ENCODE data around the gene AUTS2.
"Not testable (repeated sequence)": the region's sequence is repeated elsewhere in the genome, so short reads cannot be mapped to it uniquely, and the experiment has no call there.

The AUTS2 gene

DNA sequence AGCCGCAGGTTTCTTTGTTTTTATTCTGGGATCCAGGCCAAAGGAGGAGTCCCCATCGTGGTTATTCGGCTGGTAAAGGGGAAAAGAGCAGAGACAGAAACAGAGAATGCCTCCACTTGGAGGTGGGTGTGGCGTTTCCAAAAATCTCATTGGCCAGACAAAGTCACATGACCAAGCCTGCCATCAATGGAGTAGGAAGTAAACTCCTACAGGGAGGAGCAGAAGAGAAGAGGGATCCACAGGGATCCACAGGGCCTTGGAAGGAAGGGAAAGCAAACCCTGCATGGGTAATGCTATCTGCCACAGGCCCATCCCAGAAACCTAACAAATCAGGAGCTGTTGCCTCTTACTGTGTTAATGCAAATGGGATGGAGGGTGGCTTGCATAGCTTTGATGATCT lies 1107.9 kb downstream of the AUTS2 start:
- DNase-seq (ENCODE audit: low read depth, low spot score) = no peak

DNA sequence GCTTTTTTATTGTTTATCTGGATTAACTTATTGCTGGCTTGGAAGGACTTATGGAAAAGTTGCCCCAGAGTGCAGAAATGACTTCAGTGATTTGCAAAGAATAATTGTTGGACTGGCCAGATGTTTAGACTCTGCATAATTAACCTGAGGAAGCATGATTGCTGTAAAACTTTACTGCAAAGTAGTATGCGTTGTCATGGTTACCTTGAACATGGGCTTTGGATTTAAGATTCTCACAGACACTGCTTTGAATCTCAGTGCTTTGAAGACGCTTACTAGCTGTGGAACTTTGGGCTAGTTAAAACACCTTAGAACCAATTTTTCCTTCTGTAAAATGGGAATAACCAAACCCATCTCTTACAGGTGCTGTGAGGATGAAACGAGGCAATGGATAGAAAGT lies 1108.4 kb downstream of the AUTS2 start:
- DNase-seq (ENCODE audit: low read depth, low spot score) = no peak

DNA sequence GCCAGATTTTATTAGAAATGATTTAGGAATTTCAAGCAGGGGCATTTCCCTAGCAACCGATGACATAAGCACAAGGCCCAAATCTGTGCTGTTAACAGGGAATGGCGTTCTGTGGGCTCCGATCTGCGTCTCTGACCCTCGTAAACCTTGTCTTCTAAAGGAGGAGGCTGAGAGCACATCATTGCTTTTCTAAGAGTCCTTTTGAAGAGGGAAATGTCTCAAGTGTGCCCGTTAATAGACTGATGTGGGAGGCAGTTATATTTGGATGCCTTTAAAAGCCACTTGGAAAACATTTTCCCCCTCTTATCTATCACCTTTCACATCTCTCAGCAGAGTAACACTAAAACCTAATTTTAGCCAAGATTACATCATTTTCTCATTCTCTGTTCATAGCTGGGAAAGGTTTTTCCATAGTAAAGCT lies 1109.6 kb downstream of the AUTS2 start:
- no peak for DNase-seq (ENCODE audit: low read depth, low spot score)

DNA sequence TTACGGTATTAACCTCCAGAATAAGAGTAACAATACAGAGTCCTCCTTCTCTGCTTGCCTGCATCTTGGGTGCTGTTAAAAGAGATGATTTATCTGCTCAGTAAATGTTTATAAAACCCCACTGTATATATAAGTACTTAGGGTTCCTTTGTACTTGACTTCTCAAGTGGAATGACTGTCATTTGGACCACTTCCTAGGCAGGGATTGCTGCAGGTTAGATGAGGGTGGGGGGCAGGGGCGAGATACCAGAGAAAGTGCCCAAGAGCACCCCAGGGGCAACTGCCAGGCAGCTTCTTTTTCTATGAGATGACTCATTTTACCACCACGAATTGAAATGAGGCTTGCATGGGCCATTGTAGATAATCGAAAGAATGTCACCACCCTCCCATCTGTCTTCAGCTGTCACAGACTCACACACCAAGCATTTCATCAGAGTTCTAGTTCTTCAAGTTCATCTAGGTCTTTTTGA lies 1111.8 kb downstream of the AUTS2 start:
- no peak for DNase-seq (ENCODE audit: low read depth, low spot score)

DNA sequence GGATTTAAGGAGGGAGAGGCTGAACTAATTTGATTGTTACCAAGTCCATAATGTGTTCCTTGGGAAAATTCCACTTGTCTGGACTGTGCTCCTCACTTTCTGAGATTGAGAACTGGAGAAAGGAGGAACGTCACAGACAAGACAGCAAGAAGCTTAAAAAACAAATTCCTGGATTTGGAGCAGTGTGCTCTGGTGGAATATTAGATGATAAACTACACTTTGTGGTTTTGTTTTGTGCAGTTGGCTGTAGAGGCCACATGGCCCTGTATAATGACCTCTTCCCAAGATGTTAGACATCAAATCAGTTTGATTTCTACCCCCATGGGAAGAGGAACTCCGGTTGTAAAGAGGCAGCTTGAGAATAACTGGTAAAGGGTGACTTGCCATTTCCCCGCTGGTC lies 1112.4 kb downstream of the AUTS2 start:
- DNase-seq (ENCODE audit: low read depth, low spot score) = no peak

DNA sequence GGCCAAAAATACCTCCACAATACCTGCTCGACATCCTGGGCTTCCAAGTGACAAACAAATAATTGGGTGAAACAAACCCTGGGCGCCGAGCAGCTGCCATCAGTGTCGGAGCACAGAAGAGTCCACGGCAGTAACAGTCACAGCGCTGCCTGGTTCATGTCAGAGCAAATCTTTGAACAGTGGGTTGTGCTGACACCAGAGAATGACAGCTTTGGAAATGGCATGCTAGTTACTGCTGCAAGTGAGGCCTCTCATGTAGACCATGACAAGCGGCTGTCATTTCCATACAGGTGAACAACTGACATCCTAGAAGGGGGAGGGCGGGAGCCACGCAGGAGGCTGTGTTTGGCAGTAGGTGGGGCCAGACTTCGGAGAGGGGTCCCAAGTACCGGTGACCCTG lies 1113.2 kb downstream of the AUTS2 start:
- DNase-seq (ENCODE audit: low read depth, low spot score) = no peak

DNA sequence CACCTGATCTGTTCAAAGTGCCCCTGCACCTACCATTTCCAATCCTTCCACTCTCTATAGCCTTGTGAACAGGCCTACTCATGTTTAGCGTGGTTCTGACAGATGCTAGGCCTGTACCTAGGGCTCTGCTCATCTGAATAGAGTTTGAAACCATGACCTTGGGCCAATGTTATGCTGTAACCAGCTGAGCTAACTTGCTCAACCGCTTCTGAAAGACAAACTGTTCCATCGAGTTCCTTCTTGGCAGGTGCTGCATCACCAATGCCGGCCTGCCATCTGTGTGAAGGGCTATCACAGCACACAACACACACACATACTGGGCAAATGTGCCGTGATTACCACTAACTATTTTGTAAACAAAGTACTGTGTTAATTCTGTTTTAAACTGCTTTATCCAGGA lies 1114.7 kb downstream of the AUTS2 start:
- no peak for DNase-seq (ENCODE audit: low read depth, low spot score)

DNA sequence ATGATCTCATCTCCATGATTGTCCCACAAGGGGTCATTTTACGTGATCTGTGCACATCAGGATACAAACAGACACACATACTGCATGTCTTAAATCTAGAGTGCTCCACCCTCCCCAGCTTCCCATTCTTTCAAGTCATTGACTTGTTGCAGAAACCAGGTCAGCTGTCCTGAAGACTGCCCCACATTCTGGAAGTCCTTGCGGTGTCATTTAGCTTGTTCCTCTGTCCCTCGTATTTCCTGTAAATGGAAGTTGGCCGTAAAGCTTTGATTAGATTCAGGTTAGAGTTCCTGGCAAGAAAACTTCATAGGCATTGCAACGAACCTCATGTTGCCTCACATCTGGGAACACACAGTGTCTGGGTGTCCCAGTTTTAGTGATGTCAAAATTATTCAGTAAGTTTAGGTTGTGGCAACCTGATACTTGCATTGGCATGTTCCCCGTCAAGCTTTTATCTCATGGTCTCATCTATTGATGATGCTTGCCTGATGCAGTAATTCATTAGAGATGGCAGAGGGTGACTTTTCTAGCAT lies 1116.3 kb downstream of the AUTS2 start:
- DNase-seq (ENCODE audit: low read depth, low spot score) = no peak

DNA sequence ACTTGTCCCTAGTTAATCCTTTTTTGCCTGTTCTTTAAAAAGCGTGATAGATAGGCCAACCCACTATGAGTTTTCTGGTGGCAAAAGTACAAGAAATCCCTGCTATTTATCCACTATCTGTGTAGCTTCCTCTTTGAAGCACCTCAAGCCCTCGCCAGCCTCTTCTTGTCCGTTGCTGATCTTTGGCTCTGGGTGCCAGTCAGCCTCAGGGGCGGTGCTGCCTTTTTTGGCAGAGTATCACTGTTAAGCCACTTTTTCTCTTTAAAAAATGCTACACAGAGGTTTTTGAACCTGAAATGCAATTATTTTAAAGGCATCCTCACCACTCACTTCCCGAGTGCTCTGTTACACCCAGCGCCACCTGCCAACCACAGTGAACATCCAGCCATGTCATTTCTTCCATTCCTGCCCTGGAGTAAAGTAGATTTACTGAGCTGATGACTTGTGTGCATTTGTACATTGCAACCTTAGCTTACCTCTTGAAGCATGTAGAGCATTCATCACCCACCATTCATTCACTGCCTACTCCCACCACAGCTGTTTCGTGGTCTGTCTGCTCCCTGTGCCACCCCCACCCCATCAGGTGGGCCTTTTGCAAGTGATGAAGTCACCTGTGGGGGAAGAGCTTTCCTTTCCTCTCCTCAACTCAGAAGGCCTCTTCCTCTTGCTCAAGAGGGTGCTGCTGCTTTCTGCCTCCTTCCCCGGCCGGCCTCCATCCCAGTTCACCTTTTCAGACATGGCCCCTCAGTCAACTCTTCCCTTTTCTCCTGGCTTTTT lies 1119.5 kb downstream of the AUTS2 start:
- no peak for DNase-seq (ENCODE audit: low read depth, low spot score)

DNA sequence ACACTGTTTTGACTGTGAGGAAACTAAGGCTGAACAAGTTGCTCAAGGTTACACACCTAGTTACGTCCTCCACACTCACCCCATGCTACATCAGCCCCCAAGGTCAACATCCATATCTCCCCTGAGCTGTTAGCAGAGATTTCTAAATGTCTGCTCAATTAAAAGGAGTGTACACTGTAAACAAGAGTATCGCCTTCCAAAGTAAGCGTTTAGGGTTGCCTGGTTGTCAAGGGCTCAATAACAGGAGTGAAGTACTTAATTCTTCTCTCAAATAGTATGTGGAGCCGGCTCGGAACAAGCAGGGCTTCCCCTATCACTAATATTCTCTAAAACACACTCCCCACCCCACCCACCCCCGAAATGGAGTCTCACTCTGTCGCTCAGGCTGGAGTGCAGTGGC lies 1120.8 kb downstream of the AUTS2 start:
- DNase-seq (ENCODE audit: low read depth, low spot score) = no peak

DNA sequence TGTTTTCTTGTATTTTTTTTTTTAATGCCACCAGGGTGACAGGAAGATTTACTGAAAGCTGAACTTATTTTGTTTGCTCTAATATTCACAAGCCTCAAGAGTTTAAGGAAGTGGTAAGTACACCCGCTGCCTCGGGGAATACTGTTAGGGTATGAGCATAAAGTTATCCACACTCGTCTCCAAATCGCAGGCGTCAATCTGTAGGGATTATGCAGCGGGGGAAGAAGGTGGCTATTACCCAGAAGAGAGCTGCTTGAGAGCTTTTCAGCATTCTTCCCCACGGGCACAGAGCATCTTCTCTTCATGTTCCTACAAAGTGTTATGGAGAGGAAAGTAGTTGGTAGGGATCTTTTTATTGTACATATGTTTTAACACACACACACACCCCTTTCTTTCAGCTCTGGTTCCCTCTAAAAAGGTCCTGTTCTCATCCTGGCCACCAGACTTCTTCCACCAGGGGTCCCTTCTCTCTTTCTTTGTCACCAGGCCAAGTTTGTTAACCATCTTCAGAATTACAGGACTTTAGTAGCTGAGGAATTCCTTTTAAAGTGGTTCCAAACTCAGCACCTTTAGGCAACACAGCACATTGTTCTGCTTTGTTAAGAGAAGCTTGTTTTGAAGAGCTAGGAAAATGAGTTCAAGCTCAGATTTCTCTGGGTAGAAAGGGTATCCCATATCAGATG lies 1122.1 kb downstream of the AUTS2 start:
- no peak for DNase-seq (ENCODE audit: low read depth, low spot score)

DNA sequence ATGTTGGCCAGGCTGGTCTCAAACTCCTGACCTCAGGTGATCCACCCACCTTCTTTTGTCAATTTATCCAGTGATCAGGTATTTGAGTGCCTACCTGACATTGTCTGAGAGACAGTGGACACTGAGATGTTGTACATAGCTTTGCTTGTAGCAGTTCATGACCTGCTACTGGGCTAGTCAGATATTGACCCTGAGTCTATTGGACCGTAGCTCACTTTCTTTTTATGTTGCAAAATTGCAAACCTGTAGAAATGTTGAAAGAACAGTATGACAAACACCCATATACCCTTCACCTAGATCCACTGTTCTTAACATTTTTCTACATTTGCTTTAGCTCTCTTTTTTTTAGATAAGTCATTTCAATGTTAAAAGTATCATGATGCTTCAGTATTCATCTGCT lies 1123.2 kb downstream of the AUTS2 start:
- DNase-seq (ENCODE audit: low read depth, low spot score) = no peak

DNA sequence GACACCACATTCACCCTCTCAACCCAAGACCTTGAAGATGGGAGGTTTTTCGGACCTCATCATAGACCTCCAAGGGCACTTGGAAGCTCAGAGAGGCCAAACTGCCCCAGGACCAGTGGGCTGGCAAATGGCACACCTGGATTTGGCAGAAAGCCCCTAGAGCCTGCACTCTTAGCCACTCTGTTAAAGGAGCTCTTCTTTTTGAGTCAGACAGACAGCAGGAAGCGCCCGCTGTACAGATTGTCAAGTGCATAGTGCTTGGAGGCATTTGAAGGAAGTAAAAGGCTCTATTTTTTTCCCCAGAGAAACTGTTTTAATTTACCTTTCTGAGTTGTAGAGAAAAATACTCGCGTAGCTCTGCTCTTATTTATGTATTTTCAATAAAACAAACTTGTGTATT lies 1125.1 kb downstream of the AUTS2 start:
- no peak for DNase-seq (ENCODE audit: low read depth, low spot score)

DNA sequence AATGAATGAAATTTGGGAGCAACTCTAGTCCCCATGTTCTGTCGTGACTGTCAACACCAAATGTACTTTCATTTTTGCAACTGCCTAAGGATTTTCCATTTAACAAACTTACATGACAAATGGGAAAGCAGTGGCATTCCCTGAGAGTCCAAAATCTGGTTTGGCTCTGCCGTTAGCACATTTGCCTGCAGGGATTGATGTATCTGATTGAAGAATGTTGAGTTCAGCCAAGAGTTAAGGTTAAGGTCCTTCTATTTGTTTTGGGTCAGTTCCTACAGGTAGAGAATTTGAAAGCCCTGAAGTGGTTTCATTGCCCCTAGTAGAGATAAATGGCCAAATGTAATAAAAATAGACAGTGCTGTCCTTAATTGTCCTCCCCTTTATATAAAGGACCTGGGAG lies 1127.2 kb downstream of the AUTS2 start:
- DNase-seq (ENCODE audit: low read depth, low spot score) = no peak

DNA sequence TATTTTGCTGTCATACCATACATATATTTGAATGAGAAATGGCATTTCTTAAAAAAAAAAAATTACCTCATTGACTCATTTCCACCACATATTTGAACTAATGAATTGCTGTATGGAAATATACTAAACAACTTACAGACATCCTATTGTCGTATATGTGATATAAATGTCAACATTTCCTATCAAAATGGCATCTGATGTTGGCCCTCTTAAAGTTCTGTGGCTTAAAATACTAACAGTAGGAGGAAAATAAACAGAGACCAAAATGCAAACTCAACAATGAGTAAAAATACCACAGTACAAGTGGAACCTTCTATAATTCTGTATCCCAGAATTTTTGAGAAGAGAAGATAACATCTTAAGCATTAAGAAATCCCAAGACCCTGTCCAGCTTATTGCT lies 1128.0 kb downstream of the AUTS2 start:
- no peak for DNase-seq (ENCODE audit: low read depth, low spot score)

DNA sequence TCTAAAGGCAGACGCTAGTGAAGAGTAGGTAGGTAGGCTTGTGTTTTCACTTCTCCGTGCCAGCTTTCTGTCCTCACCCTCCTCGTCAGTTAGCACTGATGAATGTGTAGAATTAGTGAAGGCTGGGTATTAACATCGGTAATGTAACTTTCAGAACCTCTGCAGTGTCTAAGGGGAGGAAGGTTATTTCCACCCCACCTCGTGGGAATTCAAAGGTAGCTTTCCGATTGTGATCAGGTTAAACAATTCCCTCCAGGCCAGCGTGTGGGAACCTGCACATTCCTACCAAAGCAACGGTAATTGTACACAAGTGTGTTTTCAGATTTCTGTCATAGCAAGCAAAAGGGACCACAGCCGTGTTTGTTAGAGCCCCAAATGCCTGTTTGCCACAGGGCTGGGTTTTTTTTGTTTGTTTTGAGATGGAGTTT lies 1128.7 kb downstream of the AUTS2 start:
- DNase-seq (ENCODE audit: low read depth, low spot score) = no peak

DNA sequence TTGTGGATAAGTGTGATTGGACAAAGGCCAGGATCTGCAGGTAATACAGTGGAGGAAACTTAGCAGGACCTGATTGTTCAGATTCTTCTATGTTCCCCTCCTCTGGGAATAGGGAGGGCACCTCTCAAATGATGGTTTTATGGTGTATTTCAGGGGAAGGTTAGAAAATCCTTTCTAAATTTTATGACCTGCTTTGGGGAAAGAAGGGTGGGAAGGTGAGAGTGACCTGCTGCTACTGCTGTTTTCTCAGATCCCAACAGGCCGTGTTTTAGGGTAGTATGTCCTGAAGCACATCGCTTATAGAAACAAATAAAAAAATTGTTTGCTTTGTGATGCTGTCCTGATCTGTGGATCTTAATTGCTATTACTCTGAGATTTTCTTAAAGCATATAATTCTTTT lies 1129.6 kb downstream of the AUTS2 start:
- no peak for DNase-seq (ENCODE audit: low read depth, low spot score)

DNA sequence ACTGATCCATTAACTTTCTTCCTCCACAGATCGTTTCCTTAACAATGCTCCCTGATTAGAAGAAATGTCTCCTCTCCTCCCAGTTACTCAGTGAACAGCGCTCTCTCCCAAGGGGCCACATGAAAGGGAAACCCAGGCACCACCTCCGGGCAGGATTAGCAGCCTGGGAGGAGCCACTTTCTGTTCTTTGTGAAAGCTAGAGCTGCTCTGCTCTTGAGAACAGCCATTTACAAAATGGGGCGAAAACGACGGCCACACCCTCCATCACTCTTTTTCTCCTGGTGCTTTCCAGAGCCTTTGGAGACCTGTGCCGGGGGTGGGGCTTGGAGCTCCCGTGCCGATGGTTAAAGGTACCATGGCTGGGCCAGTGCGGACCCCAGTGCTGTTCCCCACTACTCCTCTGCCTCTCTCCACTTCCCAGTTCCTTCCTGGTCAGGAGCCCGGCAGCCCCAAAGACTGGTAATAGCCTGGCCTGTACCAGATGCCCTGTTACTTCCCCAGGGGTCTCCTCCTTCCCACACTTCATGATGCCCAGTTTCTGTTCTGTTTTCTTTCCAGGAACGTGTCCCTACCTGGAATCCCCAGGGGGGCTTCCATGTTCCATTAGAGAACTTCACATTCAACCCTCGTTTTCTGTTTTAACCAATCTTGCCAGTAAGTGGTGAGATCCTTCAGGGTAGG lies 1130.7 kb downstream of the AUTS2 start:
- no peak for DNase-seq (ENCODE audit: low read depth, low spot score)

DNA sequence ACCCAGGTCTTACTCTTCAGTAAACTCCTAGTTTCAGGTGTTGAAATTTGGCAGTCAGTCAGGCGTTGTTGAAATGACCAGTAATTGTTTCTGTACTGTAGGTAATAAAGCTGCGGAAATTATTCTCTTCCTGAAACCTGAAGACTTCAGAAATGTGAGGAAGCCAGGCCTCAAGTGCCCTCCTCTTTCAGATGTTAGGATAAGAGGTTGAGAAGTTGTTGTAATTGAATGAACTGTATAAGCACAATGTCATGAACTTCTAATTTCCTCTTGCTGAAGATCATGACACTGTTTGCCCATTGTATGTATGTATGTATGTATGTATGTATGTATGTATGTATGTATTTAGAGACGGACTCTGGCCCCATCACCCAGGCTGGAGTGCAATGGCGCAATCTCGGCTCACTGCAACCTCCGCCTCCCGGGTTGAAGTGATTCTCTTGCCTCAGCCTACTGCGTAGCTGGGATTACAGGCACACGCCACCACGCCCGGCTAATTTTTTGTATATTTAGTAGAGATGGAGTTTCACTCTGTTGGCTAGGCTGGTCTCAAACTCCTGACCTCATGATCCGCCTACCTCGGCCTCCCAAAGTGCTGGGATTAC lies 1131.4 kb downstream of the AUTS2 start:
- DNase-seq (ENCODE audit: low read depth, low spot score) = not testable (repeated sequence)

DNA sequence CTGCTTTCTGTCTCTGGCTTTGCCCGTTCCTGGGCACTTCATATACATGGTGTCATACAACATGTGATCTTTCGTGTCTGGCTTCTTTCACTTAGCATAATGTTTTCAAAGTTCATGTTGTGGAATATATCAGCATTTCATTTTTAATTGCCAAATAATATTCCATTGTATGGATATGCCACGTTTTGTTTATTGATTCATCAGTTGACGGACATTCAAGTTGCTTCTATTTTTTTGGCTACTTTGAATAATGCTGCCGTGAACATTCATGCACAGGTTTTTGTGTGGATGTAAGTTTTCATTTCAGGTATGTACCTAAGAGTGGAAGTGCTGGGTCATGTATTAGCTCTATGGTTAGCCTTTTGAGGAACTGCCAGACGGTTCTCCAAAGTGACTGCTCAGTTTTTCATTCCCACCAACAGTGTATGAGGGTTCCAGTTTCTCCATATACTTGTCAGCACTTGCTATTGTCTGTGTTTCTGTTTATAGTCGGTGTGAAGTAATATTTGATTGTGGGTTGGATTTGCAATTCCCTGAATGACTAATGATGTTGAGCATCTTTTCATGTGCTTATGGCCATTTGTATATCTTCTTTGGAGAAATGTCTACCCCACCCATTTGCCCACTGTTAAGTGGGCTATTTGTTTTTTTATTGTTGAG lies 1132.3 kb downstream of the AUTS2 start:
- DNase-seq (ENCODE audit: low read depth, low spot score) = no peak

DNA sequence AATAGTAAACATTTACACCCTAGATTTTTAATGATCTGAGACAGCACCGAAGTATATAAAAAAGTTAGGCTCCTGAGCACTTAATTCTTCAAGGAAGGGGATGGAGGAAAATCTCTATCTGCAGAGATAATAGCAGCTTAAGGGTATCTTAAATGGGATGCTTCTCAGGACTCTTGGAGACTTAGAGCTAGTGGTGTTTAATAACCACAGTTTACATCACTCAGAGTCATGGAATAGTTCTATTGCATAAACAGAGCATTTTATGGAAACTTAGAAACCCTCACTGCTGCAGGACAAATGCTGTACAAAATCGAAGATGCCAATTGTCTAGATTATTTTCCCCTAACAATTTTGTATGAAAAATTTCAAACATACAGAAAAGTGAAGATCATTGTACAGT lies 1134.8 kb downstream of the AUTS2 start:
- DNase-seq (ENCODE audit: low read depth, low spot score) = no peak
